Thymus (tissue), 11 donors: ENCODE measurements around the gene FBLN5. TPM values are rescaled to one million over a fixed set of nuclear protein-coding genes. Genes with fewer than 3 reads are reported as not detected.

Experiments used
- DNase-seq, 9 donors: peaks; one replicate each; pipeline ENCODE4 v3.0.0-alpha.2; 2013; ENCODE audit warnings: low spot score in 9 of 9, low read depth in 6 of 9, missing footprints in 1 of 9
- H3K27ac ChIP-seq, 2 donors: one replicate each; pipeline ENCODE4 v1.5.1; 2013; ENCODE audit warnings: control low read depth in 1 of 2, low read depth in 1 of 2, low read length in 1 of 2, mild to moderate bottlenecking in 1 of 2, moderate library complexity in 1 of 2
- H3K27me3 ChIP-seq, 2 donors: one replicate each; pipeline ENCODE4 v1.5.1; 2013; ENCODE audit warnings: low read length in 1 of 2; ENCODE audit not compliant: control insufficient read depth in 2 of 2, insufficient read depth in 1 of 2
- H3K36me3 ChIP-seq, 2 donors: one replicate each; pipeline ENCODE4 v1.5.1; 2013; ENCODE audit warnings: low read length in 1 of 2, mild to moderate bottlenecking in 1 of 2, moderate library complexity in 1 of 2; ENCODE audit not compliant: control insufficient read depth in 2 of 2, insufficient read depth in 2 of 2
- H3K4me1 ChIP-seq, 2 donors: one replicate each; pipeline ENCODE4 v1.5.1; 2013; ENCODE audit warnings: low read length in 2 of 2; ENCODE audit not compliant: control insufficient read depth in 2 of 2, insufficient read depth in 2 of 2
- H3K4me3 ChIP-seq, 2 donors: one replicate each; pipeline ENCODE4 v1.5.1; 2013; ENCODE audit warnings: low read length in 2 of 2, control low read depth in 1 of 2, mild to moderate bottlenecking in 1 of 2
- H3K9me3 ChIP-seq, 2 donors: one replicate each; pipeline ENCODE4 v1.5.1; 2013; ENCODE audit warnings: low read length in 1 of 2, mild to moderate bottlenecking in 1 of 2; ENCODE audit not compliant: control insufficient read depth in 2 of 2, insufficient read depth in 1 of 2
- WGBS: extraction: QIAGEN DNeasy Blood & Tissue Kit; methylation state at CpG from one replicate; pipeline ENCODE4 v1.1.7; 2013; 5-methylcytosine and 5-hydroxymethylcytosine counted together
- polyA plus RNA-seq: library from polyadenylated mRNA; stranded (reverse); fragments of 200-250 nt; gene quantifications from one replicate; pipeline ENCODE4 v1.2.3, GENCODE V29; 2013
- total RNA-seq: library from RNA; stranded (reverse); fragments of 120-200 nt; gene quantifications from one replicate; pipeline ENCODE4 v1.2.4, GENCODE V29; 2013
- donor health status: healthy.

The FBLN5 gene
- total and polyA plus RNA-seq, 2 donors: 32.2 to 61.3 TPM

GRCh38 chr14:91893669-91894068 is 53.8 kb downstream of the FBLN5 start:
- no peak for DNase-seq
- H3K36me3 ChIP-seq: no peaks in the 10 kb centered on the region
- H3K4me1 ChIP-seq: peaks cover 23 to 26% of the 10 kb centered on the region in 2 donors
- H3K27ac ChIP-seq: no peak overlapping the region
- no peaks in the 10 kb centered on the region for H3K27me3 ChIP-seq
- WGBS: 74% methylated on average over 4 of the region's 4 CpGs
- H3K4me3 ChIP-seq: no peak overlapping the region
- H3K9me3 ChIP-seq: no peaks in the 10 kb centered on the region

- 70% methylated on average over 7 of the region's 7 CpGs for WGBS
- Histone ChIP-seq H3K27me3 (no peaks in the 10 kb centered on the region), H3K27ac (peak overlapping the region in 1 of 2 donors; percentile 56), H3K36me3 (no peaks in the 10 kb centered on the region), H3K9me3 (no peaks in the 10 kb centered on the region), H3K4me3 (no peak overlapping the region), H3K4me1 (peaks cover 23 to 26% of the 10 kb centered on the region in 2 donors)
- peak in 2 of 9 donors; percentile 67 to 77 for DNase-seq
Observed at GRCh38 chr14:91893007-91893406, 54.5 kb downstream of the FBLN5 start.

- Histone ChIP-seq H3K4me1 (peaks cover 23 to 26% of the 10 kb centered on the region in 2 donors), H3K9me3 (no peaks in the 10 kb centered on the region), H3K36me3 (no peaks in the 10 kb centered on the region), H3K4me3 (no peak overlapping the region), H3K27ac (no peak overlapping the region), H3K27me3 (no peaks in the 10 kb centered on the region)
- DNase-seq: no peak
- WGBS: 98% methylated on average over 3 of the region's 3 CpGs
Observed at GRCh38 chr14:91891721-91892220, 55.7 kb downstream of the FBLN5 start.

- DNase-seq: no peak
- H3K27ac ChIP-seq: no peak overlapping the region
- peaks cover 23 to 26% of the 10 kb centered on the region in 2 donors for H3K4me1 ChIP-seq
- H3K4me3 ChIP-seq: no peak overlapping the region
- no peaks in the 10 kb centered on the region for H3K27me3 ChIP-seq
- 98% methylated on average over 5 of the region's 5 CpGs for WGBS
- H3K9me3 ChIP-seq: no peaks in the 10 kb centered on the region
- no peaks in the 10 kb centered on the region for H3K36me3 ChIP-seq
Observed at GRCh38 chr14:91891101-91891500, 56.4 kb downstream of the FBLN5 start.

- 11% methylated on average over 5 of the region's 5 CpGs for WGBS
- peak overlapping the region; percentile 61 to 65 for H3K27ac ChIP-seq
- no peaks in the 10 kb centered on the region for H3K36me3 ChIP-seq
- H3K4me1 ChIP-seq: peaks cover 23 to 26% of the 10 kb centered on the region in 2 donors
- no peaks in the 10 kb centered on the region for H3K27me3 ChIP-seq
- no peak overlapping the region for H3K4me3 ChIP-seq
- peak in 1 of 9 donors; percentile 57 for DNase-seq
- H3K9me3 ChIP-seq: no peaks in the 10 kb centered on the region
Observed at GRCh38 chr14:91890291-91890749, 57.2 kb downstream of the FBLN5 start.

GRCh38 chr14:91889477-91890211 is 57.9 kb downstream of the FBLN5 start:
- no peak overlapping the region for H3K4me3 ChIP-seq
- H3K4me1 ChIP-seq: peaks cover 23 to 26% of the 10 kb centered on the region in 2 donors
- H3K27ac ChIP-seq: peak overlapping the region in 1 of 2 donors; percentile 65
- no peaks in the 10 kb centered on the region for H3K36me3 ChIP-seq
- WGBS: 91% methylated on average over 13 of the region's 13 CpGs
- DNase-seq: no peak
- H3K27me3 ChIP-seq: no peaks in the 10 kb centered on the region
- no peaks in the 10 kb centered on the region for H3K9me3 ChIP-seq

GRCh38 chr14:91888641-91889476 is 58.6 kb downstream of the FBLN5 start:
- DNase-seq: no peak
- no peaks in the 10 kb centered on the region for H3K27me3 ChIP-seq
- H3K27ac ChIP-seq: peak overlapping the region in 1 of 2 donors; percentile 10
- no peaks in the 10 kb centered on the region for H3K36me3 ChIP-seq
- H3K4me1 ChIP-seq: peaks cover 23 to 26% of the 10 kb centered on the region in 2 donors
- no peak overlapping the region for H3K4me3 ChIP-seq
- H3K9me3 ChIP-seq: no peaks in the 10 kb centered on the region
- WGBS: 98% methylated on average over 10 of the region's 10 CpGs

- H3K27ac ChIP-seq: no peak overlapping the region
- H3K4me3 ChIP-seq: no peak overlapping the region
- 98% methylated on average over 8 of the region's 8 CpGs for WGBS
- H3K4me1 ChIP-seq: peaks cover 21 to 22% of the 10 kb centered on the region in 2 donors
- H3K27me3 ChIP-seq: no peaks in the 10 kb centered on the region
- H3K9me3 ChIP-seq: no peaks in the 10 kb centered on the region
- no peaks in the 10 kb centered on the region for H3K36me3 ChIP-seq
- no peak for DNase-seq
Observed at GRCh38 chr14:91886961-91887360, 60.5 kb downstream of the FBLN5 start.

- H3K4me1 ChIP-seq: peaks cover 17 to 22% of the 10 kb centered on the region in 2 donors
- DNase-seq: no peak
- H3K4me3 ChIP-seq: no peak overlapping the region
- no peaks in the 10 kb centered on the region for H3K27me3 ChIP-seq
- no peaks in the 10 kb centered on the region for H3K36me3 ChIP-seq
- whole genome bisulfite sequencing: 96% methylated on average over 4 of the region's 4 CpGs
- H3K27ac ChIP-seq: no peak overlapping the region
- no peaks in the 10 kb centered on the region for H3K9me3 ChIP-seq
Observed at GRCh38 chr14:91885839-91886238, 61.7 kb downstream of the FBLN5 start.
